Astrocyte (in vitro differentiated cells and primary cell): ENCODE measurements around the gene IFNGR2. TPM values are rescaled to one million over a fixed set of nuclear protein-coding genes. Genes with fewer than 3 reads are reported as not detected.

Experiments
- DNase-seq: peaks from one replicate; pipeline ENCODE4 v3.0.0-alpha.2; 2010; ENCODE audit warnings: low read depth
- FAIRE-seq: peaks from 2 replicates; lab custom pipeline; 2011; peaks lifted over from hg19 to GRCh38; lab: Jason Lieb, UNC
- H2AFZ ChIP-seq: 2 replicates; pipeline ENCODE4 v1.6.0; 2012; ENCODE audit warnings: low read depth, low read length, inconsistent platforms
- H3K27ac ChIP-seq: 2 replicates; pipeline ENCODE4 v1.5.1; 2011; ENCODE audit warnings: low read depth, low read length, inconsistent platforms
- H3K27me3 ChIP-seq: 2 replicates; pipeline ENCODE4 v1.6.0; 2011; ENCODE audit warnings: low read length, inconsistent platforms; ENCODE audit not compliant: insufficient read depth
- H3K36me3 ChIP-seq: 2 replicates; pipeline ENCODE4 v1.5.1; 2011; ENCODE audit warnings: low read length, inconsistent platforms; ENCODE audit not compliant: insufficient read depth
- H3K4me1 ChIP-seq: 2 replicates; pipeline ENCODE4 v1.5.1; 2011; ENCODE audit warnings: low read length, inconsistent platforms; ENCODE audit not compliant: insufficient read depth
- H3K4me2 ChIP-seq: 2 replicates; pipeline ENCODE4 v1.6.0; 2012; ENCODE audit warnings: low read length, inconsistent platforms
- H3K4me3 ChIP-seq: 2 replicates; pipeline ENCODE4 v1.5.1; 2011; ENCODE audit warnings: low read depth, mild to moderate bottlenecking, low read length, inconsistent platforms; ENCODE audit not compliant: insufficient read depth
- H3K79me2 ChIP-seq: 2 replicates; pipeline ENCODE4 v1.6.0; 2012; ENCODE audit warnings: mild to moderate bottlenecking, low read length, inconsistent platforms; ENCODE audit not compliant: insufficient read depth
- H3K9ac ChIP-seq: 2 replicates; pipeline ENCODE4 v1.6.0; 2012; ENCODE audit warnings: mild to moderate bottlenecking, low read length, inconsistent platforms
- H3K9me3 ChIP-seq: 2 replicates; pipeline ENCODE4 v1.5.1; 2012; ENCODE audit warnings: low read depth, mild to moderate bottlenecking, low read length, inconsistent platforms; ENCODE audit not compliant: insufficient read depth
- H4K20me1 ChIP-seq: 2 replicates; pipeline ENCODE4 v1.6.0; 2012; ENCODE audit warnings: low read length, inconsistent platforms; ENCODE audit not compliant: insufficient read depth
- H3K27ac Mint-ChIP-seq: one replicate; pipeline ENCODE4 v1.8.0; 2021; ENCODE audit warnings: mild to moderate bottlenecking, mixed read lengths; ENCODE audit not compliant: unreplicated experiment
- H3K27me3 Mint-ChIP-seq: one replicate; pipeline ENCODE4 v1.8.0; 2021; ENCODE audit warnings: low read depth, mixed read lengths; ENCODE audit not compliant: unreplicated experiment
- H3K36me3 Mint-ChIP-seq: one replicate; pipeline ENCODE4 v1.8.0; 2021; ENCODE audit warnings: low read depth, mixed read lengths; ENCODE audit not compliant: unreplicated experiment
- H3K4me1 Mint-ChIP-seq: one replicate; pipeline ENCODE4 v1.8.0; 2021; ENCODE audit warnings: low read depth, mixed read lengths; ENCODE audit not compliant: unreplicated experiment
- H3K4me3 Mint-ChIP-seq: one replicate; pipeline ENCODE4 v1.8.0; 2021; ENCODE audit warnings: mild to moderate bottlenecking, moderate library complexity, mixed read lengths; ENCODE audit not compliant: unreplicated experiment
- H3K9me3 Mint-ChIP-seq: one replicate; pipeline ENCODE4 v1.8.0; 2021; ENCODE audit warnings: mild to moderate bottlenecking, mixed read lengths; ENCODE audit not compliant: unreplicated experiment
- CTCF ChIP-seq: IDR thresholded peaks from 2 replicates; pipeline ENCODE4 v1.5.1; 2011; ENCODE audit warnings: low read depth, mild to moderate bottlenecking, inconsistent platforms, low read length, moderate library complexity; ENCODE audit not compliant: insufficient read depth
- EZH2 ChIP-seq: IDR thresholded peaks from 2 replicates; pipeline ENCODE4 v1.6.1; 2012; ENCODE audit warnings: mild to moderate bottlenecking, low read length, inconsistent platforms; ENCODE audit not compliant: insufficient read depth
- total RNA-seq: library from RNA; stranded (reverse); gene quantifications from 2 replicates; pipeline ENCODE4 v1.2.1, GENCODE V29; 2021

Gene IFNGR2
- total RNA-seq, 1 donor from 2014 or later, result 58.9 TPM

GRCh38 chr21:33424214-33424613, 21.0 kb downstream of the IFNGR2 start:
- Mint-ChIP-seq H3K4me3 (no peak overlapping the region), H3K27ac (no peak overlapping the region), H3K27me3 (no peaks in the 10 kb centered on the region), H3K36me3 (peaks cover 27% of the 10 kb centered on the region), H3K4me1 (peaks cover 5% of the 10 kb centered on the region), H3K9me3 (no peaks in the 10 kb centered on the region)
- Histone ChIP-seq H3K9me3 (no peaks in the 10 kb centered on the region), H3K4me3 (no peak overlapping the region), H3K27me3 (no peaks in the 10 kb centered on the region), H3K27ac (no peak overlapping the region), H3K36me3 (peaks cover 40% of the 10 kb centered on the region), H3K4me1 (peaks cover 3% of the 10 kb centered on the region), H3K9ac (no peak overlapping the region), H4K20me1 (peaks cover 47% of the 10 kb centered on the region), H3K79me2 (peaks cover 22% of the 10 kb centered on the region), H2AFZ (no peak overlapping the region), H3K4me2 (no peak overlapping the region)
- TF ChIP-seq EZH2 (no peak), CTCF (no peak)
- DNase-seq (no peak), FAIRE-seq (no peak)

GRCh38 chr21:33425825-33426224, 22.6 kb downstream of the IFNGR2 start:
- H4K20me1 ChIP-seq, result peaks cover 32% of the 10 kb centered on the region
- DNase-seq (no peak), FAIRE-seq (no peak)
- Mint-ChIP-seq H3K27me3 (no peaks in the 10 kb centered on the region), H3K4me3 (no peak overlapping the region), H3K36me3 (peaks cover 21% of the 10 kb centered on the region), H3K27ac (no peak overlapping the region), H3K4me1 (no peaks in the 10 kb centered on the region), H3K9me3 (no peaks in the 10 kb centered on the region)
- H3K4me1 ChIP-seq, result no peaks in the 10 kb centered on the region
- peaks cover 48% of the 10 kb centered on the region for H3K36me3 ChIP-seq
- no peaks in the 10 kb centered on the region for H3K27me3 ChIP-seq
- TF ChIP-seq EZH2, result no peak
- TF ChIP-seq CTCF, result no peak
- no peak overlapping the region for H3K4me3 ChIP-seq
- no peak overlapping the region for H2AFZ ChIP-seq
- no peak overlapping the region for H3K9ac ChIP-seq
- no peak overlapping the region for H3K4me2 ChIP-seq
- no peaks in the 10 kb centered on the region for H3K9me3 ChIP-seq
- H3K27ac ChIP-seq, result no peak overlapping the region
- H3K79me2 ChIP-seq, result peaks cover 9% of the 10 kb centered on the region

GRCh38 chr21:33427051-33427450, 23.8 kb downstream of the IFNGR2 start:
- H3K36me3 ChIP-seq, result peaks cover 44% of the 10 kb centered on the region
- no peak overlapping the region for H3K4me3 Mint-ChIP-seq
- H3K79me2 ChIP-seq, result peaks cover 7% of the 10 kb centered on the region

More at GRCh38 chr21:33427051-33427450, 23.8 kb downstream of the IFNGR2 start:
- Mint-ChIP-seq H3K4me1 (no peaks in the 10 kb centered on the region), H3K9me3 (no peaks in the 10 kb centered on the region), H3K27ac (no peak overlapping the region), H3K36me3 (peaks cover 16% of the 10 kb centered on the region), H3K27me3 (no peaks in the 10 kb centered on the region)
- no peaks in the 10 kb centered on the region for H3K4me1 ChIP-seq
- TF ChIP-seq CTCF (no peak), EZH2 (no peak)
- H3K9me3 ChIP-seq, result no peaks in the 10 kb centered on the region
- DNase-seq (no peak), FAIRE-seq (no peak)
- H2AFZ ChIP-seq, result no peak overlapping the region
- H4K20me1 ChIP-seq, result peaks cover 26% of the 10 kb centered on the region
- H3K9ac ChIP-seq, result no peak overlapping the region
- no peak overlapping the region for H3K27ac ChIP-seq
- H3K4me2 ChIP-seq, result no peak overlapping the region
- no peak overlapping the region for H3K4me3 ChIP-seq
- H3K27me3 ChIP-seq, result no peaks in the 10 kb centered on the region
